Prostate gland (tissue), 2 donors: ENCODE measurements around the gene NEIL1. TPM values are rescaled to one million over a fixed set of nuclear protein-coding genes. Genes with fewer than 3 reads are reported as not detected.

Experiments
- DNase-seq: peaks from one replicate; pipeline ENCODE4 v3.0.0-alpha.2; 2019; ENCODE audit warnings: low spot score
- H3K27ac ChIP-seq, 2 donors: fragments of 200-600 bp; sonication (generic); 2 replicates each; pipeline ENCODE4 v1.5.1; 2017 to 2019
- H3K27me3 ChIP-seq: fragments of 200-600 bp; sonication (generic); replicated peaks from 2 replicates; pipeline ENCODE4 v1.5.1; 2019; ENCODE audit not compliant: insufficient read depth
- H3K36me3 ChIP-seq, 2 donors: fragments of 200-600 bp; sonication (generic); 1 replicate in 1 of 2; 2 replicates in 1 of 2; pipeline versions ENCODE4 v1.5.1 to v1.8.1; 2017 to 2019
- H3K4me1 ChIP-seq: fragments of 200-600 bp; sonication (generic); replicated peaks from 2 replicates; pipeline ENCODE4 v1.5.1; 2019
- H3K4me3 ChIP-seq, 2 donors: fragments of 200-600 bp; sonication (generic); 2 replicates each; pipeline ENCODE4 v1.5.1; 2017 to 2019
- H3K9me3 ChIP-seq: fragments of 200-600 bp; sonication (generic); 2 replicates; pipeline ENCODE4 v1.5.1; 2017
- POLR2A ChIP-seq: fragments of 450-650 bp; IDR thresholded peaks from one replicate; pipeline ENCODE4 v1.6.1; 2016; ENCODE audit warnings: antibody characterized with exemption, mild to moderate bottlenecking
- POLR2AphosphoS5 ChIP-seq: sonication (generic); formaldehyde crosslinking; IDR thresholded peaks from one replicate; pipeline ENCODE4 v1.6.1; 2017; ENCODE audit warnings: antibody characterized with exemption
- WGBS: methylation state at CpG from one replicate; pipeline ENCODE4 v1.1.5; 2018; 5-methylcytosine and 5-hydroxymethylcytosine counted together
- intact Hi-C: fragments of 100-400 bp; cut with DNase I; formaldehyde crosslinking; loops from one replicate; pipeline ENCODE4 v1.14.2; 2022
- total RNA-seq, 2 donors: library from RNA; depleted of rRNA; stranded (reverse); fragments of >200 nt; gene quantifications; one replicate each; pipeline ENCODE4 v1.1.0, GENCODE V29; 2016
- TF ChIP-seq, protein P1 (sequence below), 4 experiments: fragments of 200-600 bp in 2 of 4; fragments of 450-650 bp in 2 of 4; sonication (generic) in 2 of 4; IDR thresholded peaks; 1 replicate in 3 of 4; 2 replicates in 1 of 4; pipeline ENCODE4 v1.5.1; 2016 to 2019; ENCODE audit warnings: antibody characterized with exemption in 4 of 4, mild to moderate bottlenecking in 2 of 4, moderate library complexity in 2 of 4

NEIL1 gene
- total RNA-seq, 2 donors from 2014 or later = 46.0 to 79.5 TPM

DNA sequence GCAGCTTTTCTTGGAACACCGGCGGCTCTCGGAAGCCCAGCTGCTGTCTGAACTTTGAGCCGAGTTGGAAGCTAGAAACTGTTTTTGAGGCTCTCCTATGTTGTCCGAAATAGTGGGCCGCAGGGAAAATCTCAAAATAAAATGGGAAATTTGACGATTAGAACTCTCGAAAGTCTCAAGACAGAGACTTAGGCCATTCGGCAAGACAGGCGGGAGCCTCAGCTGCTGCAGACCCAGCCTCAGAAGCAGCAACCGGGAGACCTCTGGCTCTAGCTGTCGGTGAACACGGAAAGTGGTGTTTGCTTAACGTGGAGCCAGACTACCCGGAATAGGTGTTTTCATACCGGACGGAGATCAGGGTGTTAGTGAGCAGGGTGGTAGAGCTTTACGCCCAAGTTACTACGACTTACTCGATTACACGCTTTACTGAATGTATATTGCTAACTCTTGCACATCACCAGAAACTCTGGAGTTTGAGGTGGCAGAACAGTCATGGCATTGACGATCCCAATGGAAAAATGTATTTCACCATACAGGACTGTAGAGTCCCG, 21.9 kb downstream of the NEIL1 start:
- TF ChIP-seq POLR2A (no peak), POLR2AphosphoS5 (no peak)
- TF ChIP-seq, protein P1, sequence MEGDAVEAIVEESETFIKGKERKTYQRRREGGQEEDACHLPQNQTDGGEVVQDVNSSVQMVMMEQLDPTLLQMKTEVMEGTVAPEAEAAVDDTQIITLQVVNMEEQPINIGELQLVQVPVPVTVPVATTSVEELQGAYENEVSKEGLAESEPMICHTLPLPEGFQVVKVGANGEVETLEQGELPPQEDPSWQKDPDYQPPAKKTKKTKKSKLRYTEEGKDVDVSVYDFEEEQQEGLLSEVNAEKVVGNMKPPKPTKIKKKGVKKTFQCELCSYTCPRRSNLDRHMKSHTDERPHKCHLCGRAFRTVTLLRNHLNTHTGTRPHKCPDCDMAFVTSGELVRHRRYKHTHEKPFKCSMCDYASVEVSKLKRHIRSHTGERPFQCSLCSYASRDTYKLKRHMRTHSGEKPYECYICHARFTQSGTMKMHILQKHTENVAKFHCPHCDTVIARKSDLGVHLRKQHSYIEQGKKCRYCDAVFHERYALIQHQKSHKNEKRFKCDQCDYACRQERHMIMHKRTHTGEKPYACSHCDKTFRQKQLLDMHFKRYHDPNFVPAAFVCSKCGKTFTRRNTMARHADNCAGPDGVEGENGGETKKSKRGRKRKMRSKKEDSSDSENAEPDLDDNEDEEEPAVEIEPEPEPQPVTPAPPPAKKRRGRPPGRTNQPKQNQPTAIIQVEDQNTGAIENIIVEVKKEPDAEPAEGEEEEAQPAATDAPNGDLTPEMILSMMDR (IDR thresholded peaks at IDR 0.05) = no peak
- Histone ChIP-seq H3K27ac (peak overlapping the region; percentile 94 to 95), H3K4me1 (peaks cover 4% of the 10 kb centered on the region), H3K4me3 (peak overlapping the region; percentile 74 to 83), H3K9me3 (no peaks in the 10 kb centered on the region), H3K27me3 (no peaks in the 10 kb centered on the region), H3K36me3 (peaks cover 0 to 6% of the 10 kb centered on the region in 2 donors)
- DNase-seq = no peak
- 4% methylated on average over 23 of the region's 23 CpGs for WGBS
- intact Hi-C loops = loop anchor here (1.0 to 5.0 kb wide), 3 partner anchors 82 to 269 kb away; partner anchors contain the start of gene SIN3A

DNA sequence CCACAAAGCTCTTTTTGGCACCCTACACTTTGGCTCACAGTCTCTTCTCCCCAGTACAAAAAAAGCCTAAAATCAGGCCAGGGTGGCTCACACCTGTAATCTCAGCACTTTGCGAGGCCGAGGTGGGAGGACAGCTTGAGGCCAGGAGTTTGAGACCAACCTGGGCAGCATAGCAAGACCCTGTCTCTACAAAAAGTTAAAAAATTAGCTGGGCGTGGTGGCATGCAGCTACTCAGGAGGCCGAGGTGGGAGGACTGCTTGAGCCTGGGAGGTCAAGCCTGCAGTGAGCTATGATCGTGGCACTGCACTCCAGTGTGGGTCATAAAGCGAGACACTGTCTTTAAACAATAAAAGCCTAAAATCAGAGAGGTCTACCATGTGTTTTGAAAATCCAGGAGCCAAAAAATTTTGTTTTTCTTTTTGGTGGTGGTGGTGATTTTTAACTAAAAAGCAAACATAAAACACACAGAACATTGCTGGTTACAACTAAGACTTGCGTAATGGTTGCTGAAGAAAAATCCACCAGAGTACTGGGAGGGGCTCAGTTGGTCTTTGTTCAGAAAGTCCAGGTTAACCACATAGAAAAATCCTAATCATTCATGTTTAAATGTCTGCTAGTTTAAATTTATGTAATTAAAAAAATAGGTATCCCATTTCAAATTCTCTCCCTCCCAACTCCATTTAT, 23.2 kb downstream of the NEIL1 start:
- H3K4me3 ChIP-seq = no peak overlapping the region
- H3K36me3 ChIP-seq = peaks cover 0 to 6% of the 10 kb centered on the region in 2 donors
- peaks cover 4% of the 10 kb centered on the region for H3K4me1 ChIP-seq
- TF ChIP-seq POLR2A (no peak), POLR2AphosphoS5 (no peak)
- TF ChIP-seq, protein P1 (IDR thresholded peaks at IDR 0.05) = no peak
- H3K27me3 ChIP-seq = no peaks in the 10 kb centered on the region
- DNase-seq = no peak
- intact Hi-C loops = loop anchor here (2.0 to 5.0 kb wide), 2 partner anchors 81 to 267 kb away; partner anchors contain the start of gene SIN3A
- 97% methylated on average over 7 of the region's 7 CpGs for WGBS
- H3K27ac ChIP-seq = peak overlapping the region in 1 of 2 donors; percentile 95
- H3K9me3 ChIP-seq = no peaks in the 10 kb centered on the region

DNA sequence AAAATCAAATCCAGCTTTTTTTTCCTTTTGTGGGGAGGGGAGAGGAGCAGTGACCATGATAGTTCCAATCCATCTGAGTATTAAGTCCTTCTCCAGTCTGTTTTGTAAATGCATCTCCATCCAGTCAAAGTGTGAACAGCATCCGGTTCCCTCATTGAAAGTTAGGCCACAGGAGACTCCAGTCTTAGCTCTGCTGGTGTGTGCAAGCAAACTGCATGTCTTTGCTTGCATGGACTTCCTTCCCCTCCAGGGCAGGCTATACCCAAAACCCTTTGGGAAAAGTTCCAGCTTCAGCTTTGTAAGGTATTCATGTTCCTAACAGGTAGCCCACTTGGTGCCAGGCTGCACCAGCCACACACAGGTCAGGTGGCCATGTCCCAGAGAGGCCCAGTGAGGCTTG, 24.6 kb downstream of the NEIL1 start:
- WGBS = 45% methylated on average over 1 of the region's 1 CpG
- Histone ChIP-seq H3K36me3 (no peaks in the 10 kb centered on the region), H3K27me3 (no peaks in the 10 kb centered on the region), H3K9me3 (no peaks in the 10 kb centered on the region), H3K4me1 (peaks cover 4% of the 10 kb centered on the region), H3K27ac (no peak overlapping the region), H3K4me3 (no peak overlapping the region)
- intact Hi-C loops = no loop called here
- TF ChIP-seq, protein P1 (IDR thresholded peaks at IDR 0.05) = no peak
- no peak for TF ChIP-seq POLR2AphosphoS5
- TF ChIP-seq POLR2A = no peak
- no peak for DNase-seq

DNA sequence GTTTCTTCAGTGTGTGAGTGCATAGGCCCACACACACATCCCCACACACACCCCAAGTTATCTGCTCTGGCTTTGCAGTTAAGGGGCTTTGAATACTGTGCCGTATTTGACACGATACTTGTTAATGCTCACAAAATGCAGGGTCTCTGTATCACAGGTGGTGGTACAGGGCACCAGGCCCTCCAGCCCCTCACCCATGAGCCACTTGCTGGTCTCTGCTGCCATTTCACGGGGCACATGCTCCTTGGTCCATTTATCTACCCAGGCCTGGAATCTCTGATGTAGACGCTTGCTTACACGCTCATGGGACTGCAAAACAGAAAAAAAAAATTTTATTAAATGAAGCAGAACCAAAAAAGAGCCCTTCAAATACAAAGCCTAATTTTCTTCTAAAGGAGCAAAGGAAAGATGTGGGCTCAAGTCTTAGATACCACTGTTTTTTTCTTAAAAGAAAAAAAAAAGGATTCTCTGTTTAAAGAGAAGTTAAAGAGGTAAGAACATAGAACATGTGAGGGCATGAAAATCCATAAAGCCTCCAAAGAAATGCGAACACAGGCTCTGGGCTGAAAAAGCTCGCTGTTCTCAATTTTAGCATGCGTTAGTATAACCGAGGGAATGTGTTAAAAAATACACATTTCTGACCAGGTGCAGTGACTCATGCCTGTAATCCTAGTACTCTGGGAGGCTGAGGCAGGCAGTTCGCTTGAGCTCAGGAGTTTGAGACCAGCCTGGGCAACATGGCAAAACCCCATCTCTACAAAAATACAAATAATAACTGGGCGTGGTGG, 25.3 kb downstream of the NEIL1 start:
- Histone ChIP-seq H3K36me3 (no peaks in the 10 kb centered on the region), H3K4me1 (peaks cover 4% of the 10 kb centered on the region), H3K27ac (no peak overlapping the region), H3K4me3 (no peak overlapping the region), H3K27me3 (no peaks in the 10 kb centered on the region), H3K9me3 (no peaks in the 10 kb centered on the region)
- TF ChIP-seq POLR2A (no peak), POLR2AphosphoS5 (no peak)
- TF ChIP-seq, protein P1 (IDR thresholded peaks at IDR 0.05) = no peak
- WGBS = 74% methylated on average over 11 of the region's 11 CpGs
- intact Hi-C loops = no loop called here
- no peak for DNase-seq
